Measurements from ENCODE around the gene CRNKL1.
"Not testable (repeated sequence)": the region's sequence is repeated elsewhere in the genome, so short reads cannot be mapped to it uniquely, and the experiment has no call there.

CRNKL1 gene

GRCh38 chr20:20003955-20004322 lies 48.3 kb downstream of the CRNKL1 start:
- not testable (repeated sequence) for DNase-seq

GRCh38 chr20:20003031-20003954 lies 49.0 kb downstream of the CRNKL1 start:
- no peak for DNase-seq

GRCh38 chr20:20002101-20002998 lies 49.9 kb downstream of the CRNKL1 start:
- DNase-seq, result no peak

GRCh38 chr20:20000211-20000968 lies 51.9 kb downstream of the CRNKL1 start:
- no peak for DNase-seq

- no peak for DNase-seq
Measured at GRCh38 chr20:19998990-19999705, 53.1 kb downstream of the CRNKL1 start.

- no peak for DNase-seq
Measured at GRCh38 chr20:19996917-19997316, 55.3 kb downstream of the CRNKL1 start.

GRCh38 chr20:19996222-19996621 lies 56.0 kb downstream of the CRNKL1 start:
- DNase-seq, result no peak

GRCh38 chr20:19995220-19995863 lies 56.9 kb downstream of the CRNKL1 start:
- no peak for DNase-seq

- no peak for DNase-seq
Measured at GRCh38 chr20:19993958-19994669, 58.2 kb downstream of the CRNKL1 start.

GRCh38 chr20:19992996-19993908 lies 59.0 kb downstream of the CRNKL1 start:
- no peak for DNase-seq

GRCh38 chr20:19991854-19992253 lies 60.4 kb downstream of the CRNKL1 start:
- DNase-seq, result no peak

- no peak for DNase-seq
Measured at GRCh38 chr20:19991308-19991707, 61.0 kb downstream of the CRNKL1 start.

GRCh38 chr20:19990850-19991249 lies 61.4 kb downstream of the CRNKL1 start:
- no peak for DNase-seq

- no peak for DNase-seq
Measured at GRCh38 chr20:19987046-19987445, 65.2 kb downstream of the CRNKL1 start.

- DNase-seq, result no peak
Measured at GRCh38 chr20:19986419-19986818, 65.8 kb downstream of the CRNKL1 start.
